DOHH2 (cell line): ENCODE data around the gene AAMP.

ENCODE experiments used
- H3F3A ChIP-seq: fragments of 200-600 bp; sonication (generic), shearing (Covaris generic); 2 replicates; pipeline ENCODE4 v1.6.0; 2016; ENCODE audit warnings: antibody characterized with exemption, mild to moderate bottlenecking; ENCODE audit not compliant: control insufficient read depth, insufficient read depth
- H3K27ac ChIP-seq: fragments of 200-600 bp; sonication (generic); 2 replicates; pipeline ENCODE4 v1.5.1; 2014; ENCODE audit warnings: low read depth, mild to moderate bottlenecking, low read length, moderate library complexity
- H3K27me3 ChIP-seq: fragments of 200-600 bp; sonication (generic); 2 replicates; pipeline ENCODE4 v1.6.1; 2014; ENCODE audit warnings: mild to moderate bottlenecking, low read length, mixed read lengths; ENCODE audit not compliant: control insufficient read depth
- H3K36me3 ChIP-seq: fragments of 200-600 bp; sonication (generic); 2 replicates; pipeline ENCODE4 v1.6.1; 2014; ENCODE audit warnings: mild to moderate bottlenecking, low read length, moderate library complexity, mixed read lengths; ENCODE audit not compliant: control insufficient read depth
- H3K4me1 ChIP-seq: fragments of 200-600 bp; sonication (generic); 2 replicates; pipeline ENCODE4 v1.6.1; 2014; ENCODE audit warnings: mild to moderate bottlenecking, low read length, mixed read lengths; ENCODE audit not compliant: control insufficient read depth
- H3K4me2 ChIP-seq: fragments of 200-600 bp; sonication (generic); 2 replicates; pipeline ENCODE4 v1.6.0; 2014; ENCODE audit warnings: mild to moderate bottlenecking, low read length, moderate library complexity
- H3K4me3 ChIP-seq: fragments of 200-600 bp; sonication (generic); 2 replicates; pipeline ENCODE4 v1.5.1; 2014; ENCODE audit warnings: mild to moderate bottlenecking, low read length, mixed read lengths
- H3K79me2 ChIP-seq: fragments of 200-600 bp; sonication (generic); 2 replicates; pipeline ENCODE4 v1.6.1; 2014; ENCODE audit warnings: mild to moderate bottlenecking, low read length, mixed read lengths; ENCODE audit not compliant: control insufficient read depth
- H3K9me2 ChIP-seq: fragments of 200-600 bp; sonication (generic); replicated peaks from 2 replicates; pipeline ENCODE4 v1.6.1; 2014; ENCODE audit warnings: mild to moderate bottlenecking, low read length, mixed read lengths; ENCODE audit not compliant: control insufficient read depth
- H3K9me3 ChIP-seq: fragments of 200-600 bp; sonication (generic); 2 replicates; pipeline ENCODE4 v1.6.1; 2014; ENCODE audit warnings: antibody characterized with exemption, low read length, mixed read lengths; ENCODE audit not compliant: control insufficient read depth, insufficient read depth
- H4K20me1 ChIP-seq: fragments of 200-600 bp; sonication (generic); 2 replicates; pipeline ENCODE4 v1.6.0; 2014; ENCODE audit warnings: low read depth, mild to moderate bottlenecking, antibody characterized with exemption, low read length, moderate library complexity; ENCODE audit not compliant: control insufficient read depth, insufficient read depth
- EZH2phosphoT487 ChIP-seq: fragments of 200-600 bp; sonication (generic); IDR thresholded peaks from 2 replicates; pipeline ENCODE4 v1.6.1; 2017; ENCODE audit warnings: borderline replicate concordance, mild to moderate bottlenecking, antibody characterized with exemption, low read length, moderate library complexity, mixed read lengths
- TF ChIP-seq, protein P1 (sequence below): fragments of 200-600 bp; sonication (generic); IDR thresholded peaks from one replicate; pipeline ENCODE4 v1.5.1; 2014; ENCODE audit warnings: antibody characterized with exemption, mild to moderate bottlenecking, low read depth, low read length; ENCODE audit not compliant: poor library complexity, severe bottlenecking

Gene AAMP

DNA sequence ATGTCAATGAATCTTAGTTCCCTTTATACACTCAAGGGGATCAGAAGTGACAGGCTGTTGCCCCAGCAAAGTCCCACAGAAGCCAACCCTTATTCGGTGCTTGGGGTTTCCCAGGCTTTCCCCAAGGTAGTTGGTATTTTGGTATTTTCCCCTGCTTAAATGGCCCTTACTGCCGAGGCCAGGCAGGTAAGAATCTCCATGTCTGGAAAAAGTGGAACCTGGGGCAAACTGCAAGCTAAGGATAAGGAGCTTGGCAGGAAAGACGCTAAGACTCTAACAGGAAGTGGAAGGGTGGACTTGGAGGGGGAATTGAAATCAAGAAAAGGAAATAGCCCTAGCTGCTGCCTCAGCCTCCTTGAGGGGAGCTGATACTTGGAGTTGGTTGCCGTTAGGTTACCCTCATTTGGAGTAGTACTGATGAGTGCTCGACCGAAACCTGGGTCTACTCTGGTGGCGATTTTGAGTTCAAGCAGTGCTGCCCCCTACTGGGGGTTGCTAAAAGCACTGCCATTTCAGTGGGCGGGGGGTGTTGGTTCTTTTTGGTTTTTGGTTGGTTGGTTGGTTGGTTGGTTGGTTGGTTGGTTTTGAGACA lies 12.5 kb downstream of the AAMP start:
- Histone ChIP-seq H3F3A (peaks cover 49% of the 10 kb centered on the region), H3K4me3 (no peak overlapping the region), H3K9me2 (no peaks in the 10 kb centered on the region), H3K4me2 (no peak overlapping the region; the same call in 1 of the 2 replicates), H3K27ac (peak overlapping the region; percentile 72), H4K20me1 (no peaks in the 10 kb centered on the region), H3K36me3 (peaks cover 45% of the 10 kb centered on the region), H3K27me3 (no peaks in the 10 kb centered on the region), H3K79me2 (no peaks in the 10 kb centered on the region), H3K9me3 (no peaks in the 10 kb centered on the region), H3K4me1 (peaks cover 44% of the 10 kb centered on the region)
- TF ChIP-seq, protein P1, sequence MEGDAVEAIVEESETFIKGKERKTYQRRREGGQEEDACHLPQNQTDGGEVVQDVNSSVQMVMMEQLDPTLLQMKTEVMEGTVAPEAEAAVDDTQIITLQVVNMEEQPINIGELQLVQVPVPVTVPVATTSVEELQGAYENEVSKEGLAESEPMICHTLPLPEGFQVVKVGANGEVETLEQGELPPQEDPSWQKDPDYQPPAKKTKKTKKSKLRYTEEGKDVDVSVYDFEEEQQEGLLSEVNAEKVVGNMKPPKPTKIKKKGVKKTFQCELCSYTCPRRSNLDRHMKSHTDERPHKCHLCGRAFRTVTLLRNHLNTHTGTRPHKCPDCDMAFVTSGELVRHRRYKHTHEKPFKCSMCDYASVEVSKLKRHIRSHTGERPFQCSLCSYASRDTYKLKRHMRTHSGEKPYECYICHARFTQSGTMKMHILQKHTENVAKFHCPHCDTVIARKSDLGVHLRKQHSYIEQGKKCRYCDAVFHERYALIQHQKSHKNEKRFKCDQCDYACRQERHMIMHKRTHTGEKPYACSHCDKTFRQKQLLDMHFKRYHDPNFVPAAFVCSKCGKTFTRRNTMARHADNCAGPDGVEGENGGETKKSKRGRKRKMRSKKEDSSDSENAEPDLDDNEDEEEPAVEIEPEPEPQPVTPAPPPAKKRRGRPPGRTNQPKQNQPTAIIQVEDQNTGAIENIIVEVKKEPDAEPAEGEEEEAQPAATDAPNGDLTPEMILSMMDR: peak; percentile 87
- no peak for TF ChIP-seq EZH2phosphoT487

DNA sequence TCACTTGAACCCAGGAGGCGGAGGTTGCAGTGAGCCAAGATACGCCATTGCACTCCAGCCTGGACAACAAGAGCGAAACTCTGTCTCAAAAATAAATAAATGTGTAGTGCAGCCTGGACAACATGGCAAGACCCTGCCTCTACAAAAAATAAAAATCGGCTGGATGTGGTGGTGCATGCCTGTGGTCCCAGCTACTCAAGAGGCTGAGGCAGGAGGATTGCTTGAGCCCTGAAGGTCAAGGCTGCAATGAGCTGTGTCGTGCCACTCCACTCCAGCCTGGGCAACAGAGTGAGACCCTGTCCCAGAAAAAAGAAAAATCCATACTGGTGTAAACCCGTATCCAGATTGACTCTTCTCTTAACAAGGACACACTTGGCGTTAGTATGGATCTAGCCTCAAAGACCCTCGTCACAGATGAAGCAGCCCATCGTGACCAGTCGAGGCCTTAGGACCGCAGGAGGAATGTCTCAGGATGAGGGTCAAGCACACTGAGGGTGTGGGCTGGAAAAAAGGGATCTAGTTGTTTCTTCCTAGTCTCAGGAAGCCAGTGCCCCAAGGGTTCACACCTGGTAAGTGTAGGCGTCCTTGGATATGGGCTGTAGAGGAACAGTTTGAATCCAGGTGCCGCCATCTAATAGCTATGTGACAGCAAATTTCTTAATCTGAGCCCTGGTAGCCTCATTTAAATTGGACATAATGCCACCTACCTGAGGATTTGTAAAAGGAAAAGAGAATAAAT lies 13.2 kb downstream of the AAMP start:
- Histone ChIP-seq H3F3A (peaks cover 49% of the 10 kb centered on the region), H3K9me2 (no peaks in the 10 kb centered on the region), H4K20me1 (no peaks in the 10 kb centered on the region), H3K79me2 (no peaks in the 10 kb centered on the region), H3K27ac (peak overlapping the region; percentile 72), H3K4me1 (peaks cover 37% of the 10 kb centered on the region), H3K27me3 (no peaks in the 10 kb centered on the region), H3K4me2 (no peak overlapping the region), H3K4me3 (no peak overlapping the region), H3K36me3 (peaks cover 52% of the 10 kb centered on the region), H3K9me3 (no peaks in the 10 kb centered on the region)
- TF ChIP-seq EZH2phosphoT487: no peak
- TF ChIP-seq, protein P1: no peak

DNA sequence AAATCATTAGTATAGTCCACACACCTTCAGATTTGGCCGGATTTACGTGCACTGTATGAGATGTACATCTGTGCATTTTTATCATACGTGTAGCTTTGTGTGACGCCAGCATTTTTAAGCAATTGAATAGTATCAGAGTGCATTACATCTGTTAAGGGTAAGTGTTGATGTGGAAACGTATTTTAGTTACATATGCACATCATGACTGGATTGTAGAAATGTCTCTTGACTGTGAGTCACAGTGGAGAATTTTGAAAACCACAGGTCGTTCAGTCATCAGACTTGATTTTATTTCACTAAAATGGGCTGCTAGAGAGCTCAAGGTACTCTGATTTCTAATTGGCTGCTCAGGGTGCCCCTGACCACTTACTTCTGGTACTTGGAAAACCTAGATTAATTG lies 14.5 kb downstream of the AAMP start:
- no peak overlapping the region for H3K4me3 ChIP-seq
- H4K20me1 ChIP-seq: no peaks in the 10 kb centered on the region
- H3K27ac ChIP-seq: 0 out of 2 replicates have a peak overlapping the region, but pooled peaks have one; percentile 11
- H3K4me2 ChIP-seq: no peak overlapping the region
- no peaks in the 10 kb centered on the region for H3K9me3 ChIP-seq
- H3K36me3 ChIP-seq: peaks cover 66% of the 10 kb centered on the region
- peaks cover 49% of the 10 kb centered on the region for H3F3A ChIP-seq
- no peaks in the 10 kb centered on the region for H3K79me2 ChIP-seq
- no peaks in the 10 kb centered on the region for H3K27me3 ChIP-seq
- H3K9me2 ChIP-seq: no peaks in the 10 kb centered on the region
- TF ChIP-seq, protein P1: no peak
- TF ChIP-seq EZH2phosphoT487: no peak
- peaks cover 24% of the 10 kb centered on the region for H3K4me1 ChIP-seq
